GM12878 (cell line): ENCODE results near the gene EXOC4. TPM values are rescaled to one million over a fixed set of nuclear protein-coding genes. Genes with fewer than 3 reads are reported as not detected.

Experiments used
- ATAC-seq: fragments of 200-7000 bp; cut with Tn5 transposase; 3 replicates; pipeline ENCODE4 v1.9.1; 2020; ENCODE audit warnings: mild to moderate bottlenecking, moderate library complexity
- BruUV-seq: library from RNA; stranded (reverse); fragments of 400-500 nt; replicated peaks from 2 replicates; lab custom pipeline; 2021; lab: Mats Ljungman, UMichigan
- CTCF ChIA-PET: fragments of 300-600 bp; sonication (Branson Sonifier 250); formaldehyde crosslinking; extraction: SDS; loops from one replicate; lab custom pipeline; 2021; ENCODE audit warnings: inconsistent platforms; lab: Yijun Ruan, JAX
- POLR2A ChIA-PET: fragments of 350-600 bp; formaldehyde crosslinking; extraction: SDS; loops from one replicate; lab custom pipeline; 2021; ENCODE audit warnings: inconsistent platforms; lab: Charles Lee
- RAD21 ChIA-PET: fragments of 300-600 bp; sonication (Branson Sonifier 250); formaldehyde crosslinking; loops from one replicate; lab custom pipeline; 2023; ENCODE audit warnings: antibody characterized with exemption; ENCODE audit not compliant: unreplicated experiment; lab: Charles Lee
- SMC1A ChIA-PET: fragments of 300-600 bp; sonication (Branson Sonifier 250); formaldehyde crosslinking; loops from one replicate; lab custom pipeline; 2023; ENCODE audit not compliant: unreplicated experiment, uncharacterized antibody; lab: Charles Lee
- DNase-seq: peaks from one replicate; pipeline ENCODE4 v3.0.0-alpha.2; 2011; ENCODE audit warnings: low read depth, low spot score
- FAIRE-seq: peaks from 3 replicates; lab custom pipeline; 2011; peaks lifted over from hg19 to GRCh38; lab: Jason Lieb, UNC
- H2AFZ ChIP-seq: 2 replicates; pipeline ENCODE4 v1.6.0; 2011; ENCODE audit warnings: low read depth, low read length, control low read depth; ENCODE audit not compliant: control insufficient read depth
- H3K27ac ChIP-seq: 2 replicates; pipeline ENCODE4 v1.5.1; 2011; ENCODE audit warnings: control low read depth; ENCODE audit not compliant: control insufficient read depth, insufficient read depth
- H3K27me3 ChIP-seq, 2 experiments: replicated peaks in 1 of 2; 2 replicates each; pipeline versions ENCODE4 v1.6.0 to v1.6.1; 2011; ENCODE audit warnings: low read length in 1 of 2; ENCODE audit not compliant: control insufficient read depth in 2 of 2, insufficient read depth in 2 of 2
- H3K36me3 ChIP-seq, 2 experiments: 2 replicates each; pipeline ENCODE4 v1.5.1; 2011; ENCODE audit warnings: low read length in 1 of 2; ENCODE audit not compliant: control insufficient read depth in 2 of 2, insufficient read depth in 2 of 2
- H3K4me1 ChIP-seq: 2 replicates; pipeline ENCODE4 v1.6.1; 2011; ENCODE audit warnings: mild to moderate bottlenecking, low read length, moderate library complexity, mixed read lengths; ENCODE audit not compliant: control insufficient read depth, insufficient read depth
- H3K4me2 ChIP-seq: 2 replicates; pipeline ENCODE4 v1.6.0; 2011; ENCODE audit warnings: control low read depth; ENCODE audit not compliant: control insufficient read depth, insufficient read depth
- H3K4me3 ChIP-seq: fragments of 200-600 bp; sonication (generic); 2 replicates; pipeline ENCODE4 v1.5.1; 2016
- H3K79me2 ChIP-seq: 2 replicates; pipeline ENCODE4 v1.6.0; 2011; ENCODE audit warnings: low read length; ENCODE audit not compliant: control insufficient read depth, insufficient read depth
- H3K9ac ChIP-seq: 2 replicates; pipeline ENCODE4 v1.8.0; 2011; ENCODE audit warnings: low read length, control low read depth, mixed read lengths; ENCODE audit not compliant: control insufficient read depth, insufficient read depth
- H3K9me3 ChIP-seq: replicated peaks from 3 replicates; pipeline ENCODE4 v1.5.1; 2011; ENCODE audit warnings: mild to moderate bottlenecking, low read length; ENCODE audit not compliant: control insufficient read depth, insufficient read depth
- H4K20me1 ChIP-seq: 2 replicates; pipeline ENCODE4 v1.6.0; 2011; ENCODE audit not compliant: control insufficient read depth, insufficient read depth
- CREM ChIP-seq: IDR thresholded peaks from 2 replicates; pipeline ENCODE4 v1.6.1; 2014; ENCODE audit warnings: antibody characterized with exemption, low read depth
- E4F1 ChIP-seq: fragments of 450-650 bp; IDR thresholded peaks from 2 replicates; pipeline ENCODE4 v1.6.1; 2018; ENCODE audit warnings: borderline replicate concordance, mild to moderate bottlenecking; ENCODE audit not compliant: partially characterized antibody
- EP300 ChIP-seq, 2 experiments: fragments of 150-350 bp in 1 of 2; IDR thresholded peaks; 2 replicates each; pipeline ENCODE4 v1.6.1; 2011 to 2012; ENCODE audit warnings: low read depth in 2 of 2, low read length in 2 of 2, borderline replicate concordance in 1 of 2, improper control_type of control experiment in 1 of 2, inconsistent platforms in 1 of 2; ENCODE audit not compliant: control insufficient read depth in 1 of 2
- ESRRA ChIP-seq: IDR thresholded peaks from 2 replicates; pipeline ENCODE4 v1.6.1; 2012; ENCODE audit warnings: mild to moderate bottlenecking, low read length, improper control_type of control experiment
- IRF4 ChIP-seq: IDR thresholded peaks from 2 replicates; pipeline ENCODE4 v1.6.1; 2011; ENCODE audit warnings: low read depth, low read length
- MEF2A ChIP-seq: IDR thresholded peaks from 2 replicates; pipeline ENCODE4 v1.6.1; 2011; ENCODE audit warnings: low read depth, mild to moderate bottlenecking, low read length, moderate library complexity; ENCODE audit not compliant: insufficient read depth
- NBN ChIP-seq: fragments of 450-650 bp; IDR thresholded peaks from 2 replicates; pipeline ENCODE4 v1.6.1; 2016
- NR2C2 ChIP-seq: IDR thresholded peaks from 2 replicates; pipeline ENCODE4 v1.6.1; 2011; ENCODE audit warnings: borderline replicate concordance, low read depth; ENCODE audit not compliant: control insufficient read depth, insufficient read length
- NRF1 ChIP-seq: conservative IDR thresholded peaks from 2 replicates; pipeline ENCODE4 v1.6.1; 2011; ENCODE audit warnings: mild to moderate bottlenecking, low read depth, low read length, improper control_type of control experiment
- PML ChIP-seq: IDR thresholded peaks from 2 replicates; pipeline ENCODE4 v1.6.1; 2012; ENCODE audit warnings: low read length, inconsistent platforms
- POLR2AphosphoS5 ChIP-seq: IDR thresholded peaks from 2 replicates; pipeline ENCODE4 v1.6.1; 2011; ENCODE audit warnings: mild to moderate bottlenecking, low read length, inconsistent platforms
- SREBF1 ChIP-seq: IDR thresholded peaks from 2 replicates; pipeline ENCODE4 v1.6.1; 2012; ENCODE audit warnings: mild to moderate bottlenecking, low read length
- TCF7 ChIP-seq: IDR thresholded peaks from 2 replicates; pipeline ENCODE4 v1.6.1; 2014; ENCODE audit warnings: antibody characterized with exemption, borderline replicate concordance
- USF1 ChIP-seq: IDR thresholded peaks from 2 replicates; pipeline ENCODE4 v1.6.1; 2011; ENCODE audit warnings: borderline replicate concordance, low read depth, mild to moderate bottlenecking, moderate library complexity, mixed read lengths, low read length; ENCODE audit not compliant: insufficient read depth; ENCODE audit errors: extremely low read length
- ZBED1 ChIP-seq: IDR thresholded peaks from 2 replicates; pipeline ENCODE4 v1.6.1; 2016; ENCODE audit warnings: borderline replicate concordance
- WGBS: methylation state at CpG from one replicate; pipeline ENCODE4 v1.1.6; 2016; ENCODE audit warnings: low lambda C conversion rate; ENCODE audit not compliant: insufficient replicate concordance, insufficient coverage; ENCODE audit errors: missing lambda C conversion rate; 5-methylcytosine and 5-hydroxymethylcytosine counted together
- in situ Hi-C: fragments of 300-500 bp; cut with MboI; formaldehyde crosslinking; loops from 9 replicates; pipeline ENCODE4 v1.14.3; 2018; ENCODE audit warnings: mixed read lengths
- intact Hi-C: fragments of 100-400 bp; cut with micrococcal nuclease; formaldehyde crosslinking; loops from one replicate; pipeline ENCODE4 v1.14.2; 2022; ENCODE audit not compliant: unreplicated experiment
- polyA plus RNA-seq, 11 experiments: library from polyadenylated mRNA; depleted of rRNA in 4 of 11; unstranded in 6 of 11; stranded (reverse) in 5 of 11; fragments of >200 nt; fragmentation: Nextera tagmentation in 4 of 11; fragmentation: Illumina TruSeq in 1 of 11; extraction: Ambion mirVana in 4 of 11; extraction: Trizol in 1 of 11; gene quantifications; 1 replicate in 1 of 11; 2 replicates in 10 of 11; pipeline versions ENCODE4 v1.2.1 to v1.2.3, GENCODE V29; 2011 to 2016; ENCODE audit warnings: inconsistent platforms in 2 of 11, missing spikeins in 2 of 11, low read depth in 1 of 11
- total RNA-seq, 4 experiments: library from RNA; depleted of rRNA in 3 of 4; stranded (reverse); fragments of >200 nt in 3 of 4; fragmentation: Illumina TruSeq in 1 of 4; extraction: Trizol in 1 of 4; gene quantifications; 2 replicates each; pipeline versions ENCODE4 v1.2.1 to v1.2.3, GENCODE V29; 2013 to 2021

The EXOC4 gene
- total and polyA plus RNA-seq, 10 of the 15 experiments (the other 5 are each of a cell fraction or from before 2014, with no cell fraction given) = 13.2 to 44.5 (median 29.6) TPM

GRCh38 chr7:133522501-133522900, 269.6 kb downstream of the EXOC4 start:
- intact Hi-C loops = no loop called here
- Histone ChIP-seq H3K36me3 (no peaks in the 10 kb centered on the region), H3K9ac (no peak overlapping the region), H3K9me3 (no peaks in the 10 kb centered on the region), H3K4me1 (no peaks in the 10 kb centered on the region), H2AFZ (no peak overlapping the region), H3K27me3 (no peaks in the 10 kb centered on the region), H3K27ac (no peak overlapping the region), H3K4me3 (no peak overlapping the region), H4K20me1 (no peaks in the 10 kb centered on the region), H3K4me2 (no peak overlapping the region), H3K79me2 (no peaks in the 10 kb centered on the region)
- ChIA-PET CTCF (no interaction called here), POLR2A (no interaction called here), RAD21 (no interaction called here), SMC1A (no interaction called here)
- WGBS = 100% methylated on average over 2 of the region's 2 CpGs
- no peak for FAIRE-seq
- TF ChIP-seq ZBED1 (no peak), E4F1 (no peak), EP300 (IDR thresholded peaks at IDR 0.05; ENCODE audit: borderline replicate concordance in 1 of 2, control insufficient read depth in 1 of 2, low read depth in 2 of 2, low read length in 2 of 2) (no peak), MEF2A (no peak), CREM (no peak), NRF1 (no peak), NR2C2 (no peak), USF1 (no peak), IRF4 (no peak), TCF7 (no peak), NBN (no peak), SREBF1 (no peak), ESRRA (no peak), PML (no peak), POLR2AphosphoS5 (no peak)
- BruUV-seq = no TSS peak
- in situ Hi-C loops = no loop called here
- DNase-seq = no peak
- ATAC-seq = no peak
